Stomach (tissue), 4 donors: ENCODE results near the gene ACTG1.

Experiments used
- POLR2A ChIP-seq, 4 donors: fragments of 450-650 bp; IDR thresholded peaks; one replicate each; pipeline ENCODE4 v1.6.1; 2016; ENCODE audit warnings: antibody characterized with exemption in 4 of 4, control low read depth in 2 of 4, mild to moderate bottlenecking in 1 of 4, moderate library complexity in 1 of 4
- POLR2AphosphoS5 ChIP-seq, 3 donors: sonication (generic); formaldehyde crosslinking; IDR thresholded peaks; one replicate each; pipeline ENCODE4 v1.6.1; 2016; ENCODE audit warnings: antibody characterized with exemption in 3 of 3
- TF ChIP-seq, protein P1 (sequence below), 7 experiments: fragments of 450-650 bp in 4 of 7; fragments of 200-600 bp in 3 of 7; sonication (generic) in 3 of 7; IDR thresholded peaks; one replicate each; pipeline ENCODE4 v1.5.1; 2016 to 2019; ENCODE audit warnings: antibody characterized with exemption in 7 of 7, control low read depth in 2 of 7, mild to moderate bottlenecking in 1 of 7

DNA sequence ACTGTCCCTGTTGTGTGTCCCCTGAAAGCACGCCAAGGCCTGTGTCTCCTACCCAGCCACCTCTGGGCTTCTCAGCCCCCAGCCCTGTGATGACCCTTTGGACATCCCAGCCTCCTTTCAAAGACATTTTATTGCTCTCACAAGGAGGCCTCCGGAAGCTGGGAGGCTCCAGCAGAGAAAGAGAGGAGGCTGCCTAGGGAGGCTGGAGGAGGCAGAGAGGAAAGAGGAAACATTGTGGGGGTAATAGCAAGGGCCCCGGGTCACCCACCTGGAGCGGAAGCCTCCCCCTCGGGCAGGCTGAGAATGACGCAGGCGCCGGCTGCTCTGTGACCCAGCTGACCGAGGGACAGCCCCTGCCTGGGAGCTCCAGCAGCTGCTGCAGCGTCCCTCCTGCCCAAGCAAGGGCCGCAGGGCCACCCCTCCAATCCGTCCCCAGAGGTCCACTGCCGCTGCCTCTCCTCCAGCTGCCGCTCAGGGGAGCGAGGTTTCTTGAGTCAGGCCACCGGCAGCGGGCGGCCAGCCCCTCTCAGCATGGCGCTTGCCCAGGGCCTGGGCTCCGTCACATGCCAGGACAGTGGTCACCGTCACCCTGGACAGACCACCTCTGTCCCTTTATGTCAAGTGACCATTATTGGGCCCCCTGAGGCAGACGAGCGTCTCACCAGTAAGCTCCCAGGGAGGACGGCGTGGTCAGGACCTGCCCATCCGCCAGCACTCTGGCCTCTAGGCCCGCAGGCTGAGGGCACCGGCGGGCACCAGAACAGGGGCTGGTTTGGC, 29.3 kb downstream of the ACTG1 start:
- TF ChIP-seq, protein P1, sequence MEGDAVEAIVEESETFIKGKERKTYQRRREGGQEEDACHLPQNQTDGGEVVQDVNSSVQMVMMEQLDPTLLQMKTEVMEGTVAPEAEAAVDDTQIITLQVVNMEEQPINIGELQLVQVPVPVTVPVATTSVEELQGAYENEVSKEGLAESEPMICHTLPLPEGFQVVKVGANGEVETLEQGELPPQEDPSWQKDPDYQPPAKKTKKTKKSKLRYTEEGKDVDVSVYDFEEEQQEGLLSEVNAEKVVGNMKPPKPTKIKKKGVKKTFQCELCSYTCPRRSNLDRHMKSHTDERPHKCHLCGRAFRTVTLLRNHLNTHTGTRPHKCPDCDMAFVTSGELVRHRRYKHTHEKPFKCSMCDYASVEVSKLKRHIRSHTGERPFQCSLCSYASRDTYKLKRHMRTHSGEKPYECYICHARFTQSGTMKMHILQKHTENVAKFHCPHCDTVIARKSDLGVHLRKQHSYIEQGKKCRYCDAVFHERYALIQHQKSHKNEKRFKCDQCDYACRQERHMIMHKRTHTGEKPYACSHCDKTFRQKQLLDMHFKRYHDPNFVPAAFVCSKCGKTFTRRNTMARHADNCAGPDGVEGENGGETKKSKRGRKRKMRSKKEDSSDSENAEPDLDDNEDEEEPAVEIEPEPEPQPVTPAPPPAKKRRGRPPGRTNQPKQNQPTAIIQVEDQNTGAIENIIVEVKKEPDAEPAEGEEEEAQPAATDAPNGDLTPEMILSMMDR (IDR thresholded peaks at IDR 0.05), result no peak
- TF ChIP-seq POLR2A (IDR thresholded peaks at IDR 0.05) (no peak), POLR2AphosphoS5 (IDR thresholded peaks at IDR 0.05) (no peak)
